Activated naive CD8-positive, alpha-beta T cell treated with anti-CD3 and anti-CD28 coated beads, Interleukin-2, amount 10 ng/mL, durations not matched to agents 7 days and 5 days (primary cell): ENCODE data around the gene INHA. TPM values are rescaled to one million over a fixed set of nuclear protein-coding genes. Genes with fewer than 3 reads are reported as not detected.

ENCODE experiments used
- ATAC-seq: fragments of 150-1000 bp; cut with Tn5 transposase; one replicate; pipeline ENCODE4 v1.10.0; 2021; ENCODE audit warnings: low read depth, moderate library complexity
- POLR2A ChIA-PET: fragments of 350-600 bp; sonication (Branson Sonifier 250); formaldehyde crosslinking; loops from one replicate; lab custom pipeline; 2021; ENCODE audit warnings: antibody characterized with exemption; lab: Charles Lee
- DNase-seq: peaks from one replicate; pipeline ENCODE4 v3.0.0; 2021
- H3K27ac Mint-ChIP-seq: one replicate; pipeline ENCODE4 v1.8.0; 2022; ENCODE audit warnings: mild to moderate bottlenecking, mixed read lengths
- H3K27me3 Mint-ChIP-seq: one replicate; pipeline ENCODE4 v1.8.0; 2022; ENCODE audit warnings: mild to moderate bottlenecking, moderate library complexity, mixed read lengths
- H3K36me3 Mint-ChIP-seq: one replicate; pipeline ENCODE4 v1.8.0; 2021; ENCODE audit warnings: mild to moderate bottlenecking, mixed read lengths
- H3K4me1 Mint-ChIP-seq: one replicate; pipeline ENCODE4 v1.8.0; 2021; ENCODE audit warnings: mixed read lengths
- H3K4me3 Mint-ChIP-seq: one replicate; pipeline ENCODE4 v1.8.0; 2022; ENCODE audit warnings: mild to moderate bottlenecking, moderate library complexity, mixed read lengths
- H3K9me3 Mint-ChIP-seq: one replicate; pipeline ENCODE4 v1.8.0; 2021; ENCODE audit warnings: mixed read lengths
- microRNA-seq: library from miRNA; unstranded; fragments of <30 nt; microRNA quantifications from one replicate; pipeline ENCODE4 v1.2.0, GENCODE V29; 2022
- total RNA-seq, 2 experiments: library from RNA; stranded (reverse); gene quantifications; one replicate each; pipeline ENCODE4 v1.2.3, GENCODE V29; 2021

The INHA gene
- total RNA-seq, 2 experiments from 2014 or later, result not detected

DNA sequence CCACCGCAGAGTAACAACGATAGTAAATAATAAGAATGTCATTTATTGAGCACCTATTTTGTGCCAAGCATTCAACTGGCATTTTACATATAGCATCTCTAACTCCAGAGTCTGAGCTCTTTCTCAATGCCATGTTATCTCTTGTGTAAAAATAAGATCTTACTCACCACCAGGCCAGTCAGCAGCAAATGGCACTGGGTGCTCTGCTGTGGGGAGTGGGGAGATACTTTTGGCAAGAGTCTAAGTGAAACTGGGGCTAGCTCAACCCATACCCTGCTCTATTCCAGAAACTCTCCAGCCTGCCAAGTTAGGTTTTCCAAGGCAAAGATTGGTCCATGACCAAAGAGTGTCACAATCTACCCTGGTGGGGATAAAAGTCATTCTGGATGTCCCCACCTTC lies 50.4 kb downstream of the INHA start:
- no peaks in the 10 kb centered on the region for H3K36me3 Mint-ChIP-seq
- peaks cover 20% of the 10 kb centered on the region for H3K27me3 Mint-ChIP-seq
- no peaks in the 10 kb centered on the region for H3K4me1 Mint-ChIP-seq
- no peak overlapping the region for H3K4me3 Mint-ChIP-seq
- no peak for ATAC-seq
- H3K27ac Mint-ChIP-seq, result no peak overlapping the region
- no peaks in the 10 kb centered on the region for H3K9me3 Mint-ChIP-seq
- POLR2A ChIA-PET, result no interaction called here
- DNase-seq, result no peak

DNA sequence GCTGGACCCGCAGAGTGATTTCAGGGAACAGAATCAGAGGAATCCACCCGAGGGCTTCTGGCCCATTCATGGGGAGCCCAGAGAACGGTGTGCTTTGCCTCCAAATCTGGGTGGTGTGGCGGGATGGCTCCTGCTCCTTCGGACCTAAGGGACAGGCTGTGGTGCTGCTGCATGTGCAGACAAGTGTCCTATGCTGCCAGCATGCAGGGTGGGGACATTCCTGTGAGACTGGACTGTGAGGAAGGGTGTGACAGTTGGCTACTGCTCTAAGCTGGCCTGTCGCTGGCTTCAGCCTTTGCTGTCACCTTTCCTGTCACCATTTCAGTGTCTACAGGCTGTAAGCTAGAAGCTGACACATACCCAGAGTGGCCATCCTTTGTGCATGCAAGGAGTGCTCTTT lies 52.5 kb downstream of the INHA start:
- H3K27ac Mint-ChIP-seq, result no peak overlapping the region

DNA sequence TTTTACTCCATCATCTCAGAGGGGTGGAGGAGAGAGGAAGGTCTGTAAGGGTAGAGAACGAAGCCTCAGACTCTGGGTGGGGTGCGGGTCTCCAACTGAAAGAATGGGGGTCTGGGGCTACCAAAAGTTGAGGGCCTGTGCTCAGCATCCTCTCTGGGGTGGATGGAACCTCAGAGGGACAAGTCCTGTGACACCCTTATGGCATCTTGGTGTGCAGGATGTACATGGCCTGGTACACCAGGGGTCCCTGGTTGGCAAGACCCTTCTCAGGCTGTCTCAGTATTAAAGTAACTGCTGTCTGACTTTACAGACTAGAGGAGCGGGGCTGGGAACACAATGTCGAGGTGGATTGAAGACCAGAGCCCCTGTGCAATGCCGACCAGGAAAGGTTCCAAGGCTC lies 53.1 kb downstream of the INHA start:
- Mint-ChIP-seq H3K4me1 (no peaks in the 10 kb centered on the region), H3K36me3 (no peaks in the 10 kb centered on the region), H3K4me3 (no peak overlapping the region), H3K27me3 (peaks cover 24% of the 10 kb centered on the region), H3K27ac (no peak overlapping the region), H3K9me3 (no peaks in the 10 kb centered on the region)
- ATAC-seq, result no peak
- DNase-seq, result no peak
- POLR2A ChIA-PET, result no interaction called here

More for the DNA sequence above, 52.5 kb downstream of the INHA start:
- Mint-ChIP-seq H3K4me1 (no peaks in the 10 kb centered on the region), H3K36me3 (no peaks in the 10 kb centered on the region), H3K4me3 (no peak overlapping the region), H3K27me3 (peaks cover 24% of the 10 kb centered on the region), H3K9me3 (no peaks in the 10 kb centered on the region)
- no peak for ATAC-seq
- POLR2A ChIA-PET, result no interaction called here
- peak; percentile 20 for DNase-seq

Small RNA genes lying within 50 kb of the gene (microRNA-seq; reads per million reads assigned to microRNA genes)
- 3.5 reads per million for gene MIR3132

Other genes with a start within 250 kb of the INHA start
- gene RESP18, start 239.6 kb upstream of the INHA start, total RNA-seq, result not detected
- 10 to 100 TPM; 63.2 to 69.0 TPM for gene DNPEP, start 184.4 kb upstream of the INHA start, total RNA-seq
- gene DES, start 153.9 kb upstream of the INHA start, total RNA-seq, result not detected
- gene SPEG, start 137.5 kb upstream of the INHA start, total RNA-seq, result 10 to 100 TPM; 18.1 to 23.6 TPM
- 10 to 100 TPM; 31.3 to 32.6 TPM for gene GMPPA, start 73.4 kb upstream of the INHA start, total RNA-seq
- under 1 TPM; 0.08 to 0.09 TPM for gene ASIC4, start 57.8 kb upstream of the INHA start, total RNA-seq
- gene CHPF, start 28.5 kb upstream of the INHA start, total RNA-seq, result 1 to 10 TPM; 7.7 to 8.1 TPM
- gene TMEM198, start 28.3 kb upstream of the INHA start, total RNA-seq, result 1 to 10 TPM in 1 of 2 experiments, under 1 TPM in 1; 0.85 to 1.1 TPM
- gene OBSL1, start 771 bp upstream of the INHA start, total RNA-seq, result not detected
- 10 to 100 TPM; 36.3 to 37.5 TPM for gene STK11IP, start 25.5 kb downstream of the INHA start, total RNA-seq
- gene SLC4A3, start 55.3 kb downstream of the INHA start, total RNA-seq, result not detected